Keratinocyte (primary cell): ENCODE data around the gene CD1E.

ENCODE experiments used
- EZH2 ChIP-seq: IDR thresholded peaks from one replicate; pipeline ENCODE4 v1.6.1; 2012; ENCODE audit warnings: inconsistent platforms, mild to moderate bottlenecking, low read length, moderate library complexity
- TF ChIP-seq, protein P1 (sequence below), 3 experiments: IDR thresholded peaks in 1 of 3; conservative IDR thresholded peaks in 1 of 3; optimal IDR thresholded peaks in 1 of 3; 2 replicates in 2 of 3; 3 replicates in 1 of 3; pipeline versions ENCODE3 to v1.5.1; 2011; ENCODE audit warnings: low read length in 3 of 3, mild to moderate bottlenecking in 3 of 3, moderate library complexity in 2 of 3, control low read depth in 1 of 3, inconsistent platforms in 1 of 3; ENCODE audit not compliant: insufficient read depth in 2 of 3; ENCODE audit errors: extremely low read depth in 1 of 3

DNA sequence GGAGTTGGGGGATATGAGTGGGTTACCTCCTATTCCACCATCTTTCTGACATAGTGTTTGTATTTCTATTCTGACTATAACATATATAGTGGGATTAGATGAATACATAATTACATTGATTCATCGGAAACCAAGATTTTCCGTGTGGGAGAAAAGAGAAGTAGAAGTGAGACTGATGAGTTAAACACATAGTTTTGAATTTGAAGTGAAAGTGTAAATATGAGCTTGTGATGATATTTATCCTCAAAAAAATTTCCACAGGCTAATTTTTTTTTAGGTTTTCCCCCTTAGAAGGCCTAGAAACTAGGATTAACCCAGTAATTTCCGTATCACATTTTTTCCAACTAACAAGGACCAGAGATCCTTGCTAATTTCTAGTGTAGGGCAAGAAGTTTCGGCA, 29.3 kb upstream of the CD1E start:
- TF ChIP-seq, protein P1, sequence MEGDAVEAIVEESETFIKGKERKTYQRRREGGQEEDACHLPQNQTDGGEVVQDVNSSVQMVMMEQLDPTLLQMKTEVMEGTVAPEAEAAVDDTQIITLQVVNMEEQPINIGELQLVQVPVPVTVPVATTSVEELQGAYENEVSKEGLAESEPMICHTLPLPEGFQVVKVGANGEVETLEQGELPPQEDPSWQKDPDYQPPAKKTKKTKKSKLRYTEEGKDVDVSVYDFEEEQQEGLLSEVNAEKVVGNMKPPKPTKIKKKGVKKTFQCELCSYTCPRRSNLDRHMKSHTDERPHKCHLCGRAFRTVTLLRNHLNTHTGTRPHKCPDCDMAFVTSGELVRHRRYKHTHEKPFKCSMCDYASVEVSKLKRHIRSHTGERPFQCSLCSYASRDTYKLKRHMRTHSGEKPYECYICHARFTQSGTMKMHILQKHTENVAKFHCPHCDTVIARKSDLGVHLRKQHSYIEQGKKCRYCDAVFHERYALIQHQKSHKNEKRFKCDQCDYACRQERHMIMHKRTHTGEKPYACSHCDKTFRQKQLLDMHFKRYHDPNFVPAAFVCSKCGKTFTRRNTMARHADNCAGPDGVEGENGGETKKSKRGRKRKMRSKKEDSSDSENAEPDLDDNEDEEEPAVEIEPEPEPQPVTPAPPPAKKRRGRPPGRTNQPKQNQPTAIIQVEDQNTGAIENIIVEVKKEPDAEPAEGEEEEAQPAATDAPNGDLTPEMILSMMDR (optimal IDR thresholded peaks at IDR 0.05 in 1 of 3, IDR thresholded peaks at IDR 0.05 in 1 of 3, conservative IDR thresholded peaks at IDR 0.05 in 1 of 3; ENCODE audit: extremely low read depth in 1 of 3, insufficient read depth in 2 of 3, low read length in 3 of 3): no peak
- no peak for TF ChIP-seq EZH2
